Erythroblast (primary cell): ENCODE measurements around the gene PAFAH2.

Experiments
- GATA1 ChIP-seq: IDR thresholded peaks from 2 replicates; pipeline ENCODE4 v1.6.1; 2011; ENCODE audit warnings: low read depth, mild to moderate bottlenecking, control low read depth, low read length, moderate library complexity
- POLR2A ChIP-seq: IDR thresholded peaks from 2 replicates; pipeline ENCODE4 v1.6.1; 2011; ENCODE audit warnings: mild to moderate bottlenecking, low read length

DNA sequence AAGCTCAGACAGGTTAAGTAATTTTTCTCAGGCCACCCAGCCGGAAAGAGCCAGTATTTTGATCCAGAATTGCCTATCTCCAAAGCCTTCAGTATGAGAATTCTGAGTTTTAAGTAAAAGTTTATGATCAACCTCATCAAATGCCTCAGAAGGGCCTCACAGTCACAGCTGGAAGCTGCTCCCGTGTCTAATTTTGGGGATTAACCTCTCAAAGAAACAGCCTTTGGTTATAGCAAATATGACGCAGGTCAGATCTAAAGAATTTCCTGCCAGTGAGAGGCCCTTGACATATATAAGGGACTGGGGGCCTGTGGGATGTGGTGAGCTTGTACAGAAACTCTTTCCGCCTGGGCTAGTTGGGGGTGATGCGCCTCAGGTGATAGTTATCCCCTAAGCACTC, 26.0 kb upstream of the PAFAH2 start:
- no peak for TF ChIP-seq POLR2A
- no peak for TF ChIP-seq GATA1
